GM10847 (cell line): ENCODE results near the gene SLC13A3.

Source experiments
- POLR2A ChIP-seq: IDR thresholded peaks from 2 replicates; pipeline ENCODE4 v1.6.1; 2011; ENCODE audit not compliant: insufficient read length; ENCODE audit errors: extremely low read depth

Gene SLC13A3

DNA sequence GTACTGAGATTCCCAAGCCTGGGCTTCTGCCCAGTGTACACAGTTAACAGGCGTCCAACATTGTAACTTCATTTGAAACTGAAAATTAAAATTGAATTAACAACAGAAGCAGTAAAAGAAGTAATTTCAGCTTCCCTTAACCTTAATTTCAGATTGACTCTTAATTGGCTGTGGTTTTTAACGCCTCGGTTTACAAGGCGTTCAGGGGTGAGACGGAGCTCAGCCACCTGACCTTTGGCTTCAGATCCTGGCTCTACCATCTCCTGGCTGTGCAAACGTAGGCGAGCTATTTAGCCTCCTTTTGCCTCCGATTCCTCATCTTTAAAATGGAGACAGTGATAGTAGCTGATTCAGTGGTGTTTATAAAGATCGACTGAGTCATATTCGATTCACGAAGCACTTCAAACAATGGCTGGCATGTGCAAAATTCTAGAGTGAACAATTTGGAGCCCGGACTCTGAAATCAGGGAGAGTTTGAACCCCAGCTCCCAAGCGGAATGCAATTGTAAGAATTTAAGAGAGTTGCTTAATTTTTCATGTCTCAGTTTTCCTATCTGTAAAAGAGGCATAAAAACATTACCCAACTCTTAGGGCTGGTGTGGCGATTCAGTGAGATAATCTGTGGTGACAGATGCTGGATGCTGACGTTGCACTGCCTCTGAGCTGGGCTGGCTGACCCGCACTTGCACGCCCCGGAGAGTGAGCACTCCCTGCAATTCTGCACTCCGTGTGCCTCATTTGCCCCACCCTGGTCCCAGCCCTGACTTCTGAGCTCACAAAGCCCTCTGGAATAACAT, 77.3 kb downstream of the SLC13A3 start:
- TF ChIP-seq POLR2A = no peak

DNA sequence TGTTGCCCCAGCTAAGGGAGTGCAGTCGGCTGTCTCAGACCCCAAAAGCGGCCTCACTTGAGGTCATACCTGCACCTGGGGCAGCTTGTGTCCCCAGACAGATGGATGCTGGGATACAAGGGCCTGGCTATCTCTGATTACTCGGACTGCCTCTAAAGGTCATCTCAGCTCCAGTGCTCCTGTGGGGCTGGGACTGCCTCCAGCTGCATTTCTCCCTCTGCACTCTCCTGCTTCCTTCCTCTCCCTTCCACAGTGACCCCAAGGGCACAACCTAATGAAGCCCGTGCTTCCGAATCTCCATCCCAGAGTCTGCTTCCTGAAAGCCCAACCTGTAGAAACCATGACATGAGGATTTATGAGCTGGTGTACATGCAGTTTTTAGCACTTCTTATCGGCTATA, 78.0 kb downstream of the SLC13A3 start:
- no peak for TF ChIP-seq POLR2A

- TF ChIP-seq POLR2A = no peak
Observed at GRCh38 chr20:46572790-46573189, 78.5 kb downstream of the SLC13A3 start.

- TF ChIP-seq POLR2A = no peak
Observed at GRCh38 chr20:46572153-46572552, 79.1 kb downstream of the SLC13A3 start.

DNA sequence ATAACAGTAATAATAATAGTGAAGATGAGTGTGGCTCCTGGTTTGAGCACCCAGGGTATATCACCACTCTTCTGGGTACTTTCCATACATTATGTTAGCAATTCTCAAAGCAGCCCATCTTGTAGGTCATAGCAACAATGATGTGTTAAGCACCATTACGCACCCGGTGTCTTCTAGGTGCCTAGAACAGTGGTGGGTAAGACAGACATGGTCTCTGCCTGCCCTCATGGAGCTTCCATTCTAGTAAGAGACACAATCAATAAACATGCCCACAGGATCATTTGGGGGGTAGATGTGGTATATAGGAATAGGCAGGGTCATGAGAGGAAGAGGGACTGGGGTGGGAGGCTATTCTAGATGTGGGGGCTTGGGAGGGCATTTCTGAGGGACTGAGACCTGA, 79.8 kb downstream of the SLC13A3 start:
- no peak for TF ChIP-seq POLR2A

- no peak for TF ChIP-seq POLR2A
Observed at GRCh38 chr20:46570956-46571355, 80.3 kb downstream of the SLC13A3 start.

DNA sequence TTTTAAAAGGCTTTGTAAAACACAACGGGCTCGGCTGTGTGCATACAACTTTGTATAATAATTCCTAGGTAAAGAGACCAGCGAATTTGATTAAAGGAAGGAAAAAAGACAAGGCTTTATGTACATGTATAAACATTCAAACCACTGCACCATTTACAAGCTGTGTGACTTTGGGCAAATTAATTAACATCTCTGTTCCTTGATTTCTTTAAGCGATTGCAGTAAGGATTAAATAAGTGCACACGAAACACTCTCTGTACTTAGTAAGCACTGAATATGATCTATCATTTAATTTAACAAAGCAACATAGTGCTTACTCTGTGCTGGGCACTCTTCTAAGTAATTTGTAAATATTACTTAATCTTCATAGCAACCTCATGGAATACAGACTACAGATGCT, 81.3 kb downstream of the SLC13A3 start:
- TF ChIP-seq POLR2A = no peak

- TF ChIP-seq POLR2A = no peak
Observed at GRCh38 chr20:46568570-46569129, 82.6 kb downstream of the SLC13A3 start.

DNA sequence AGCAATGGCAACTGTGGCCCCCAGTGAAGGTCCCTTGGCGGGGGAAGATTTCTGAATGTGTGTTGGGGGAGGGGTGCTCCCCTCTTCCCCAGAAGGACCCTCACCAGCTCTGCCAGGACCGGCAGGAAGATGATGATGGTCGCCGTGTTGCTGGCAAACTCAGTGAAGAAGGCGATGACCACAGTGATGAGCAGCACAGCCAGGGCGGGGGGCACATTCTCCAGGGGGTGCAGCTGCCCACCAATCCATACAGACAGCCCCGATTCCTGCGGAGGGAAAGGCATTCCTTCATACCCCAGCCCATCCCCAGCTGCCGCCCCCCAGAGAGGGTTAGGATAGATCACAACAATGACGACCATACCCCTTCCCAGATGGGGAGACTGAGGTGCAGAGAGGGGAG, 85.1 kb downstream of the SLC13A3 start:
- no peak for TF ChIP-seq POLR2A

DNA sequence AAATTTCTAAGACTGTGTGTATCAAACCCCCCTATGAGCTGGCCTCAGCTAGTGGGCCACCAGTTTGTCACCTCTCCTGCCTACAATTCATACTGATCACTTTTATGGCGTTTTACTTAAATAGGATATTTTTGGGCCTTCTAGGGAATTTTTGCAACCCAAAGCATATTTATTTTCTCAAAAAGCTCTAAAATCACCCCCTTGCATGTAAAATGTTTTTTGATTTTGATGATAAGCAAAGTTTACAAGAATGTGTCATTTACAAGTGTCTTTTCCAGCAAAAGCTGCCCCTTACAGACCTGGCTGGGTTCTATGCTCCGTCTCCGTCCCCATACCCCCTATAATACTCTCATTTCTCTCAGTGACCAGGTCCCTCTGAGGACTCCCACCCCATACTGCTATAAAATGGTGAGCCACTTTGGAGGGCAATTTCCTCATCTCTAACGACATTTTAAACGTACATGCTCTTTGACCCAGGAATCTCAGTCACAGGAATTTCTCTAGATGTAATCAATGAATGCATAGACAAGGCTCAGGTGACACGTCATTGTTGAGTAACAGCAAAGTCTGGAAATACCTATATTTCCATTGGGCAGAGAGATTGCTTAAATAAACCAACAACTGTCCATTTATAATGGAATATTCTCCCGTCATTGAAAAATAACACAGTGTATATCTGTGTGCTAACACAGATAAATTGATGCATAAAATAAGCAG, 86.9 kb downstream of the SLC13A3 start:
- TF ChIP-seq POLR2A = no peak

- TF ChIP-seq POLR2A = no peak
Observed at GRCh38 chr20:46563860-46564221, 87.4 kb downstream of the SLC13A3 start.

GRCh38 chr20:46563170-46563859, 87.9 kb downstream of the SLC13A3 start:
- TF ChIP-seq POLR2A = no peak

DNA sequence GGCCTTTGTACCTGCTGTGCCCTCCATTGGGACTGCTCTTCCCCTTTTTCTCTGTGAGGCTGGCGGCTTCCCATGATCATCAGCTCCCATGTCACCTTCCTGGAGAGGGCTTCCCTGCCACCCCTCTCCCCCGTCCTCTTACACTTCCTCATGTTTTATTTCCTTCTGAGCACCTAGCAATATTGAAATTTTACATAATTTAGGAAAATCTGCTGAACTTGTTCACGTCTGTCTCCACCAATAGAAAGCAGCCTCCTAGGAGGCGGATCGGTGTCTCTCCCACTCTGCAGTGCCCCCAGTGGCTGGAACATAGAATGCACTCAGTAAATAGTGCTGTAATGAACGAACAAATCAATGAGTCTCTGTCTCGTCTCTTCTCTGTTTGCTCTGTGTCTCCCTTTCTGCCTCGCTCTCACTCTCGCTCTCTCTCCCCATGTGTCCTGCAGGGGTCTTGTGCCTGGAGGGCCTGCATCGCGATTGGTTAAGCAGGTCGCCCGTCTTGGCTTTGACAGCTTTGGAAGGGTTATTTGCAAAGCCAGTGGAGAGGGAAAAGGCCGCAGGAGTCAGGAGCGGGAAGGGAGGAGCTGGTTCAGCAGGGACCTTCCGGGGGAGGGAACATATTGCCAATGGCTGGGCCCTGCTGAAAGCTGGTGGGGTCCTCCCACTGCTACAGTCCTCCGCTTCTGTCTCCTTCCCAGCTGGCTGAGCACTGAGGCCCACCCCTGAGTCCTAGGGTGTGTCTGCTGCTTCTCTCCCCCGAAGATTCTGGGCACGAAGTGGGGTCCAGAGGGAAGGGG, 88.7 kb downstream of the SLC13A3 start:
- TF ChIP-seq POLR2A = no peak

DNA sequence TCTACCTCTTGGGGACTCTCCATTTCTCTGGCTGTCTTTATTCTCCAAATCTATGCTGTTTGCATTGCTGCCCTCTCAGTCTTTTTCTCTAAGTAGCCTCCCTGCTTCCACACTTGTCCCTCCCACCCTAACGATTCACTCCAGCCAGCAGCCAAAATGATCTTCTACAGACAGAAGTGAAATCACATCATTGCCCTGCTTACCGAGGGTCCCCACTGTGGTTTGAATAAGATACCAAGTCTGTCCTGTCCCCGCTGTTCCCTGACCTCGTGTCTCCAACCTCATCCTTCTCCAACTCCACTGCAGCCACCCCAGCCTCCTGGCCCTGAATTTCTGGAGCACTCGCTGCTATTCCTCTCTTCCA, 89.3 kb downstream of the SLC13A3 start:
- TF ChIP-seq POLR2A = no peak
